Stimulated activated CD4-positive, alpha-beta T cell treated with anti-CD3 and anti-CD28 coated beads, Interleukin-12 subunit alpha, Interleukin-12 subunit beta, amount 100 ng/mL, for 24 hours (primary cell): ENCODE data around the gene NUCKS1.
A peak's percentile ranks its signal among the peaks of the same experiment; 100 is the strongest.

ENCODE experiments used
- DNase-seq, 2 experiments: peaks; one replicate each; pipeline ENCODE4 v3.0.0-alpha.2; 2020; ENCODE audit warnings: low read depth in 2 of 2

Gene NUCKS1

GRCh38 chr1:205750138-205751035 lies at the start of gene NUCKS1:
Gene NUCKS1, minus strand, starts transcription at chr1:205750182. Its CDS starts 209 bp downstream, at chr1:205749973.
- DNase-seq, result peak; percentile 90 to 95

DNA sequence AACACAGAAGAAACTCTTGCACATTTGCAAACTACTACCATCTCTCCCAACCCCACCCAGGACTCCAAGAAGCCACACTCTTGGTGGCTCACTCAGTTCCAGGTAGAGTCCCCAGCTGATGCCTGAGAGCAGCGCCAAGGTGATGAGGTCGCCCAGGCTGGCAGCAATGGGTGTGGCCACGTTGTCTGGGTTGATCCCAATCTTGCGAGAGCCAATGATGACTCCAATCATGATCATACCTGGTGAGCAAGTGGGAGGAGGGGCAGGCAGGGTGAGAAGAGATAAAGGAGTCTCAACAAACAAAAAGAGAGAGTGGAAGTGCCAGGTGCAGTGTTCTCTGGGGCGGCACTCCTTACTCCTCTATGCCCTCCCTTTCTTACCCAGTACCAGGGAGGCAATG lies 48.6 kb upstream of the NUCKS1 start:
- no peak for DNase-seq

- no peak for DNase-seq
These were observed 47.2 kb upstream of the NUCKS1 start for GRCh38 chr1:205797168-205797567.

DNA sequence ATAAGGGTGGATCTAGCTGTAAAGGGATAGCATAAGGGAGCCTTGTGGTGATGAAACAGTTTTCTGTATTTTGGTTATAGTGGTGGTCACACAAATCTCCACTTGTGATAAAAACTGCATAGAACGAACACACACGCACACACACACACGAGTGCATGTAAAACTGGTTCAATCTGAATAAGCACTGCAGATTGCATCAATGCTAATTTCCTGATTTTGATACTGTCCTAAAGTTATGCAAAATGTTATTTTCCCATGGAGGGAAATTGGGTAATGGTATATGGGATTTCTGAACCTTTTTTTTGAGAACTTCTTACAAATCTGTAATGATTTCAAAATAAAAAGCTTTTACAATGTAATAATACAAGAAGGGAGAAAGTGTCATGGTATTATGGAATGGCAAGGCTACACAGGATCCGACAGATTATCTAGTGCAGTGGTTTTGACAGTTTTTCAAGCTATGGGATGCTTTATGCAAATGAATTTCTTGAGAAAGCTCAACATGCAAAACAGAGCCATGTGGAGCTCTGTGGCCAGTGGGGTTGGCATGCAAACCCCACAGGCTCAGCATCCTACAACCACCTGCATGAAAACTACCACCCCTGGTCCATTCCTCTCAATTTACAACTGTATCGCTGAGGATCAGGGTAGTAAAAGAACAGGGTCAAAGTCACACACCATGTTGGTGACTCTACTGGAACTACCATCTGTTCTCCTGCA lies 44.2 kb upstream of the NUCKS1 start:
- no peak for DNase-seq

- DNase-seq, result no peak
These were observed 43.1 kb upstream of the NUCKS1 start for GRCh38 chr1:205792961-205793673.

DNA sequence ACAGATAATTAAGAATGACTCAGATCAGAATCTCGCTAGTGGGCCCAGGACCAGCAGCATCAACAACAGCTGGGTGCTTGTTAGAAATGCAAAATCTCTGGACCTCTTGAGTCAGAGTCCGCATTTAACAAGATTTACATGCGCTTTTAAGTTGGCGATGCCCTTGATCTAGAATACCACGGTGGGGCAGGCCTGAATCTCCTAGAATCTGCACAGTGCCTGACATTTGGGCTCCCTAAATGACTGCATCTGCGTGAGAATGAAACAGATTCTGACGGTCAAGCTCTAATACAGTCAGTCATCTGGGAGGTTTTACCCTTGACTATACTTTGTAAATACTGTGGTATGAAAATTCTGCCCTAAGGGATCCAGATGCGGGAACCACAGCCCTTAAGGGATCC lies 42.5 kb upstream of the NUCKS1 start:
- DNase-seq, result no peak

GRCh38 chr1:205791568-205792180 lies 41.7 kb upstream of the NUCKS1 start:
- peak in 1 of 2 experiments; percentile 38 for DNase-seq

DNA sequence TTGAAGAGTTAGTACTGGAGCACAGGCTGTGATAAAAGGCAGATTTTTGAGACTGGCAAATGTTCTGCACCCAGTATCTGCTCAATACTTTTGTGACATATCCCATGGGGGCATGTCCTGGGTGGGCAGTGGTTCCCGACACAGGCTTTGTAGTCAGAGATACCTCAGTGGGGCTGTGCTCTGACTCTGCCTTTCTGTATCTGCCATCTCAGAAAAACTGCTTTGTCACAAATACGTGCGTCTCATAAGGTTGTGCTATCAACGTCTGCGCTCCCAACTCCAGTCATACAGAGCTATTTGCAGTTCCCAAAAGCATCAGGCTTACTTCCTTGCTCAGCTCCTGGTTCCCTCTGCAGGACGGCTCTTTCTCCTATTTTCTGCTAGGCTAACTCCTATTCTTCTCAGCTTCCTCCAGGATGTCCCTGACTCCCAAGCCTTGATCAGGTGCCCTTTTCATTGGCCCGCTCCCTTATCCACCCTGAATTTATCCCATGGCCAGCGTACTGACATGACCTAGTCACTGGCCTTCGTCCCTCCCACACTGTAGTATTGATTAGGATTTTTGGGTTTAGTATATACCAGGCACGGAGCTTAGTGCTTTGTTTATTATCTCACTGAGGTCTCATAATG lies 37.4 kb upstream of the NUCKS1 start:
- no peak for DNase-seq

DNA sequence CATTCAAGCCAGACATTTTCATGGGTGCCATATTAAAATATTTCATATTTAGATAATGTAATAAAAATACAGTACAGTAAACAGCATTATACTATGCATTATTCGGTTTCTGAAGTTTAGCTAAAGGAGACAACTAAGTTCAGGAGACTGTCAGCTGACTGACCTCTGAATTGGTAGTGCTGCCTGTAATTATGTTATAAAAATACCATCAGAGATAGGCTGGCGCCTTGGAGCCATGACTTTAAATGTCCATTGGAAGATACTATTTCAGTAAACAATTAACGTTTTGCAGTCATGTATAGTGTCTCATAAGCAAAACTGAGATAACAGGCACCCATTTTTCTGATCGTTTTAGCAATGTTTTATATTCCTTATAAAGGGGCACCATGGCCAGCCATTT lies 36.6 kb upstream of the NUCKS1 start:
- DNase-seq, result no peak

DNA sequence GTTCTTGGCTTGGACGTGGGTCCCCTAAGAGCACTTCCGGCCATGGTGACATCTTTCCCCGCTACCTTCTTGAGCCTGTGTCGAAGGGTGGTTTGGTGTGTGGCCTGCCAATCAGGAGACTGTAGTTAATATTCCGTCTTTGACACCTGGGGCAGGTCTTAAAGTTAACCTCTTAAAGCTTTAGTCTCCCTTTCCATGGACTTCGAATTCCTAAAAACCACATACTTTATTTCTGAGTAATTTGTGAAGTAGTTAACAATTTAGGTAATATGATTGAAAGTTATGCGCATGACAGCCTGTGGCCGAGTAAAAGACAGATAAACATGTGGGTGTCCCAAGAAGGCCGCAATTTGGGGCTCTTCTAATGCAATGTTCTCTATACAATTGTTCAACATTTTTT lies 35.5 kb upstream of the NUCKS1 start:
- no peak for DNase-seq

GRCh38 chr1:205783904-205784303 lies 33.9 kb upstream of the NUCKS1 start:
- no peak for DNase-seq

DNA sequence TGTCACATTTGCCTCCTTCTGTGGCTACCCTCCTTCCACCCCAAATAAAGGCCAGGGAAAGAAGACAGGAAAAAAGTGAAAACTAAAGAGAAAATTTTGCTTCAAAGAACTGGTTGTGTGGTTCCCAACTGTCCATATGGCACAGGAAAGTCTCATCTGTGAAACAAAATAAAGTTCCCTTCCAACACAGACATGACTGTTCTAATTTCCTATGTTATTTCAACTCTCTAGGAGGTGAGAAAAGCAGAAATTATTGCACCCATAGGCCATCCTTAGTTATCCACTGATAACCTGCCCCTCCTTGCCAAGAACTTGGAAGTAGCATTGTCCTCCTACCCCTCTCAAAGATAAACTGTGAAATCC lies 33.4 kb upstream of the NUCKS1 start:
- DNase-seq, result no peak

- no peak for DNase-seq
These were observed 32.8 kb upstream of the NUCKS1 start for GRCh38 chr1:205782627-205783432.

DNA sequence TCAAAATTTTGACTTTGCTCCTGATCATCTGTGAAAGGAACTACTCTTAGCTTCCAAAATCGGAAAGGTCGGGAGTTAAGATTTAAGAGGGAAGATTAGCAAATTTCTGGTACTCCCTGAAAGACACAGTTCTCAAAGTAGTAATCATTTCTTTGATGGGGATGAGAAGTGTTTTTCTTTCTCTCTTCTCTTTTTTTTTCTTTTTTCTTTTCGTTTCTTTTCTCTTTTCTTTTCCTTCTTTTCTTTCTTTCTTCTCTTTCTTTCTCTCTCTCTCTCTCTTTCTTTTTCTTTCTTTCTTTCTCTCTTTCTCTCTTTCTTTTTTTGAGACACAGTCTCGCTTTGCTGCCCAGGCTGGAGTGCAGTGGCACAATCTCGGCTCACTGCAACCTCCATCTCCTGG lies 30.4 kb upstream of the NUCKS1 start:
- no peak for DNase-seq

DNA sequence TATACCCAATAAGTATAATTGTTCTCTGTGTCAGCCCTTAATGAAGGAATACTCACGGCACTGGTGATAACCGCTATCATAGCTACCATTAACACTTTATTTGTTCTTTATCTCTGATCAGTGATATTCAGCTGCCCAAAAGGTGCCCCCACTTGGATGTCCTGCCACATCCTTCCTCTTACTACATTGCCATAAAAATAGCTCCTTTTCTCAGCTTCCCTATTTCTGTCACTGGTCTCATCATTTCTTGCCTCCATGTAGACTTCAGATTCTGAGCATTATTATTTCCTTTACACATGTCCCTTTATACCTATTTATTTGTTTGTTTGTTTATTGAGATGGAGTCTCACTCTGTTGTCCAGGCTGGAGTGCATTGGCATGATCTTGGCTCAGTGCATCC lies 28.0 kb upstream of the NUCKS1 start:
- no peak for DNase-seq

GRCh38 chr1:205775717-205776056 lies 25.7 kb upstream of the NUCKS1 start:
- DNase-seq, result no peak

DNA sequence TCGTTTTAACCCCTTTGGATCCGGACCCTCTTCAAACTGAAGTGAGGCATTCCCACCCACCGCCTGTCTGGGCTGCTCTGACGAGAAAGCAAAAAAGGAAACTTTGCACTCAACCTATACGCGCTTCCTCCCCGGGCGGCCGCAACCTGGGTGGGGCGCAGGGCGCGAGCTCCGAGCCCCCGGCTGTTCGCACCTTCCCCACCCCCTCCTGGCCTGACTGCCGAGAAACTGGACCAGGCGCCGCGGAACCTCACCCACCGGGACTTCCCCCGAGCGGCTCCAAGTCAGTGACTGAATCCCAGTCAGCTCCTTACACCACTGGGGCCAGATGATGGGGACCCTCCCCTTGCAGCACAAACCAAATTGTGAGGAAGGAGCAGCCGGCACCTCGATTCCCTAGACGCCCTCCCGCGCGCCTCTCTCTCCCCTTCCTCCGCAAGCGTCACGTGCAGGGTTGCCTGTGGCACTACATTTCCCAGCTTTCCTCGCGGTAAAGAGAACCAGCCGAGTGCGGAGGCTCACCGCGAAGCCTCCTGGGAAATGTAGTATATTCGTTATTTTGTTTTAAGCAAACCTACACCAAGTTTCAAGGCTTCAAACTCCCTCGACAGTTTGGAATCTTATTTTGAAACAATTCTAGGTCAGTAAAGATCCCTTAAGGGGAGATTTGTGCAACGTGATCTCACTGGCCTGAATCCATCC lies 25.2 kb upstream of the NUCKS1 start, which contains the start of gene RAB29:
Gene RAB29, minus strand, starts transcription at position 468 of the 702 bp plus-strand sequence. CDS start 526 bp downstream, outside the sequence.
- DNase-seq, result peak; percentile 68 to 75

- DNase-seq, result peak in 1 of 2 experiments; percentile 38
These were observed 24.4 kb upstream of the NUCKS1 start for GRCh38 chr1:205774198-205775014.

DNA sequence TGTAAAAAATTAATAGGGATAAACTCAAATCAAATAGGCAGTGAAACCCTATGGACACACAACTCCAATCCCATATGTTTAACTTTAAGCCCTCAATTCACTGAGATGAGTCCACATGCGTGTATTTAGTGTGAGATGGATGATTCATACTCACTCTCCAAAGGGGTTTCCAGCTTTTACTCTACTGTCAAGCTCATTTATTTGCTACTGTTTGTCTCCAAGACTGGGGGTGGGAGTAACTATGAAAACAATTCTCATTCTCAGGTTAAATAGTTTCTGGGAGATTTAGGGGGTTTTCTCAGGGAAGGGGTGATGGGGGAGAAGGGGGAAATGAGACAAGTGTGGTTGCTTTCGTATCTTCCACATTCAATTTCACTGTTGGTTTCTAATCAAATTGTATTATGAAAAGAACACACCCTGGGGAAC lies 22.6 kb upstream of the NUCKS1 start:
- no peak for DNase-seq
